PC-9 (cell line): ENCODE results near the gene TGIF1.

Source experiments
- CTCF ChIP-seq: fragments of 200-600 bp; sonication (generic); conservative IDR thresholded peaks from 2 replicates; pipeline ENCODE4 v1.6.1; 2017; ENCODE audit warnings: mixed run types, antibody characterized with exemption, mild to moderate bottlenecking, moderate library complexity
- EZH2 ChIP-seq: fragments of 200-600 bp; sonication (generic); IDR thresholded peaks from 2 replicates; pipeline ENCODE4 v1.8.0; 2017; ENCODE audit warnings: antibody characterized with exemption, low read depth

DNA sequence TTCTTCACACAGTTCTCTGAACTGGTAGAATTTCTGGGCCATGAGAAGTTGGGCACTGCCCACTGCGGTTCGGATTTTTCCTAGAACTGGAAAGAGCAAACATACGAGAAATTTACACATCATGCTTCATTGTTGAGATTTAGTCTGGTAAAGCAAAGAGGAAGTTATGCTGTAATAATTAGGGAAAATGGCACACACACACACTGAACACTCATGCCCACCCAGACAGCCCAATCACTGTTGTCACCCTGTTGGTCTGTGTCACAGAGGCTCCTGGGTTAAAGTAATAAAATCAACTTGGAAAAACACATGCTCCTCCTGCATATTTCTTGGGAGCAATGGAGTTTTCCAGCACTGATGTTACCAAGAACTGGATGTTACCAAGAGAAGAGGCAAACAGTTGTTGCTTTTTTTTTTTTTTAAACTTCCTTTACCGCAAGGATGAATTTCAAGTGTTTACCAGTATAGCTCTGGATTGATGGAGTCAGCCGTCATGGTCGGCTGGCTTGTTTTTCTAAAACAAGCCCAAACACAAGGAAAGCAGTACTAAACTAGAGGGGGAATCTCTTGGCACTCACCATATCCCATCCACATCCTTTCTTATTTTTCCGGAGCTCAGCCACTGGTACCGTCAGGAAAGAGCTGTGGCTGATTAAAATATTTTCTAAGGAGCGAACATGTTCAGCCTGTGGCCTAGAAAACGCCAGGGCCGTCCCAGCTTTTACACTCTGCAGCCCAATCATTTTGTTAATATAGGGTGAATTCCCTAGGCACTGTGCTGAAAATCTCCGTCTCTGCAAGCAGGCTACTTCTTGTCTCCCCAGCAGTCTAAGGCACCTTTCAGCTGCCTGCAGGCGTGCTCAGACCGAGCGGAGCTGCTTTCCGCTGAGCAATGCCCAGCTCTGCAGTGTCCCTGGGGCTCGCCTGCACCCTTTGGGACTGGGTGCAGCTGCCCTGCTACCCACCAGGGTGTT is 58.9 kb downstream of the TGIF1 start:
- no peak for TF ChIP-seq CTCF
- TF ChIP-seq EZH2: no peak
